Activated CD4-positive, alpha-beta T cell treated with anti-CD3 and anti-CD28 coated beads for 36 hours (primary cell): ENCODE results near the gene IQCH. TPM values are rescaled to one million over a fixed set of nuclear protein-coding genes. Genes with fewer than 3 reads are reported as not detected.

ENCODE experiments used
- ATAC-seq: fragments of 200-7000 bp; cut with Tn5 transposase; one replicate; pipeline ENCODE4 v1.10.0; 2021; ENCODE audit warnings: mild to moderate bottlenecking, moderate library complexity
- CTCF ChIA-PET: fragments of 350-600 bp; sonication (Branson Sonifier 250); formaldehyde crosslinking; loops from one replicate; lab custom pipeline; 2021; ENCODE audit warnings: antibody characterized with exemption; lab: Charles Lee
- POLR2A ChIA-PET: fragments of 350-600 bp; sonication (Branson Sonifier 250); formaldehyde crosslinking; loops from one replicate; lab custom pipeline; 2021; ENCODE audit warnings: antibody characterized with exemption, inconsistent platforms; lab: Charles Lee
- DNase-seq: peaks from one replicate; pipeline ENCODE4 v3.0.0-alpha.2; 2020
- H3K27ac Mint-ChIP-seq: one replicate; pipeline ENCODE4 v1.8.0; 2021; ENCODE audit warnings: mixed read lengths
- H3K27me3 Mint-ChIP-seq: one replicate; pipeline ENCODE4 v1.8.0; 2021; ENCODE audit warnings: mixed read lengths
- H3K36me3 Mint-ChIP-seq: one replicate; pipeline ENCODE4 v1.8.0; 2021; ENCODE audit warnings: low read depth, mixed read lengths
- H3K4me1 Mint-ChIP-seq: one replicate; pipeline ENCODE4 v1.8.0; 2021; ENCODE audit warnings: mixed read lengths
- H3K4me3 Mint-ChIP-seq: one replicate; pipeline ENCODE4 v1.8.0; 2021; ENCODE audit warnings: mild to moderate bottlenecking, moderate library complexity, mixed read lengths
- H3K9me3 Mint-ChIP-seq: one replicate; pipeline ENCODE4 v1.8.0; 2021; ENCODE audit warnings: low read depth, mixed read lengths
- intact Hi-C, 2 experiments: fragments of 100-400 bp; cut with DNase I in 1 of 2; cut with micrococcal nuclease in 1 of 2; formaldehyde crosslinking; loops; one replicate each; pipeline versions ENCODE4 v1.14.2 to v1.15.1; 2022 to 2024; cut with DNase I, micrococcal nuclease
- total RNA-seq, 2 experiments: library from RNA; stranded (reverse); gene quantifications; one replicate each; pipeline ENCODE4 v1.2.3, GENCODE V29; 2021

IQCH gene
- 1 to 10 TPM; 1.8 to 2.1 TPM for total RNA-seq

GRCh38 chr15:67254238-67255175, at the start of gene IQCH, which contains the start of gene AAGAB:
Gene IQCH (plus strand): TSS chr15:67254786. CDS start chr15:67254897, 111 bp downstream.
Gene AAGAB (minus strand): TSS chr15:67254661. CDS start chr15:67254631, 30 bp downstream.
- Mint-ChIP-seq H3K9me3 (peaks cover 1% of the 10 kb centered on the region), H3K36me3 (peaks cover 11% of the 10 kb centered on the region), H3K4me1 (peaks cover 37% of the 10 kb centered on the region), H3K27me3 (no peaks in the 10 kb centered on the region), H3K27ac (peak within 1 kb of the TSS; percentile 99), H3K4me3 (peak within 1 kb of the TSS; percentile 100)
- peak; percentile 98 for DNase-seq
- intact Hi-C loops: loop anchor here (1.0 to 10.0 kb wide), 6 partner anchors 13 to 798 kb away; partner anchors contain the start of genes C15orf61 (in 1 of the 2), PIAS1 (in 1 of the 2) and SMAD6 (in 1 of the 2)
- peak; percentile 93 for ATAC-seq
- CTCF ChIA-PET: interaction anchor here (0.5 to 3.2 kb wide), 5 partner anchors 15 to 308 kb away, joined by 3 to 15 read pairs (median 3); no protein-coding TSS in a partner anchor
- POLR2A ChIA-PET: interaction anchor here (0.5 to 1.1 kb wide), 2 partner anchors 169 to 977 kb away, joined by 4 to 10 read pairs; no protein-coding TSS in a partner anchor

- DNase-seq (no peak), ATAC-seq (no peak)
- Mint-ChIP-seq H3K36me3 (peaks cover 32% of the 10 kb centered on the region), H3K27ac (no peak overlapping the region), H3K4me1 (no peaks in the 10 kb centered on the region), H3K9me3 (no peaks in the 10 kb centered on the region), H3K4me3 (no peak overlapping the region), H3K27me3 (no peaks in the 10 kb centered on the region)
- ChIA-PET CTCF (interaction anchor here (0.6 to 1.4 kb wide), 3 partner anchors 11 to 262 kb away, joined by 3 read pairs; no protein-coding TSS in a partner anchor), POLR2A (interaction anchor here (0.7 kb wide), 1 partner anchor 277 kb away, joined by 3 read pairs; no protein-coding TSS in a partner anchor)
- intact Hi-C loops: no loop called here
These were observed 46.9 kb upstream of the IQCH start for GRCh38 chr15:67207555-67208207.

- no peaks in the 10 kb centered on the region for H3K27me3 Mint-ChIP-seq
- H3K4me3 Mint-ChIP-seq: no peak overlapping the region
- peaks cover 26% of the 10 kb centered on the region for H3K36me3 Mint-ChIP-seq
- H3K27ac Mint-ChIP-seq: no peak overlapping the region
- no peak for DNase-seq
- ATAC-seq: no peak
- POLR2A ChIA-PET: interaction anchor here (0.7 kb wide), 1 partner anchor 278 kb away, joined by 3 read pairs; no protein-coding TSS in a partner anchor
- CTCF ChIA-PET: interaction anchor here (1.3 to 1.4 kb wide), 2 partner anchors 31 to 262 kb away, joined by 3 read pairs; no protein-coding TSS in a partner anchor
- H3K4me1 Mint-ChIP-seq: no peaks in the 10 kb centered on the region
- intact Hi-C loops: no loop called here
- no peaks in the 10 kb centered on the region for H3K9me3 Mint-ChIP-seq
These were observed 46.2 kb upstream of the IQCH start for GRCh38 chr15:67208396-67208795.

- POLR2A ChIA-PET: no interaction called here
- H3K27me3 Mint-ChIP-seq: no peaks in the 10 kb centered on the region
- no peaks in the 10 kb centered on the region for H3K9me3 Mint-ChIP-seq
- intact Hi-C loops: loop anchor here in 1 of 2 experiments (10.0 kb wide), 1 partner anchor 224 kb away; no protein-coding TSS in a partner anchor
- H3K4me3 Mint-ChIP-seq: no peak overlapping the region
- no peak for ATAC-seq
- DNase-seq: no peak
- peaks cover 20% of the 10 kb centered on the region for H3K36me3 Mint-ChIP-seq
- H3K27ac Mint-ChIP-seq: no peak overlapping the region
- CTCF ChIA-PET: no interaction called here
- H3K4me1 Mint-ChIP-seq: peaks cover 2% of the 10 kb centered on the region
These were observed 43.9 kb upstream of the IQCH start for GRCh38 chr15:67210555-67211168.

- H3K9me3 Mint-ChIP-seq: no peaks in the 10 kb centered on the region
- POLR2A ChIA-PET: no interaction called here
- intact Hi-C loops: loop anchor here in 1 of 2 experiments (10.0 kb wide), 1 partner anchor 222 kb away; no protein-coding TSS in a partner anchor
- H3K27ac Mint-ChIP-seq: no peak overlapping the region
- peaks cover 20% of the 10 kb centered on the region for H3K36me3 Mint-ChIP-seq
- no peak for DNase-seq
- CTCF ChIA-PET: no interaction called here
- no peak for ATAC-seq
- peaks cover 2% of the 10 kb centered on the region for H3K4me1 Mint-ChIP-seq
- no peak overlapping the region for H3K4me3 Mint-ChIP-seq
- no peaks in the 10 kb centered on the region for H3K27me3 Mint-ChIP-seq
These were observed 41.8 kb upstream of the IQCH start for GRCh38 chr15:67212684-67213367.

GRCh38 chr15:67215102-67215501, 39.5 kb upstream of the IQCH start:
- ATAC-seq (no peak), DNase-seq (no peak)
- H3K4me1 Mint-ChIP-seq: peaks cover 9% of the 10 kb centered on the region
- POLR2A ChIA-PET: no interaction called here
- H3K27ac Mint-ChIP-seq: no peak overlapping the region
- CTCF ChIA-PET: no interaction called here
- H3K4me3 Mint-ChIP-seq: no peak overlapping the region
- no peaks in the 10 kb centered on the region for H3K27me3 Mint-ChIP-seq
- intact Hi-C loops: loop anchor here in 1 of 2 experiments (10.0 kb wide), 1 partner anchor 220 kb away; no protein-coding TSS in a partner anchor
- H3K36me3 Mint-ChIP-seq: peaks cover 28% of the 10 kb centered on the region
- no peaks in the 10 kb centered on the region for H3K9me3 Mint-ChIP-seq

GRCh38 chr15:67216859-67217258, 37.7 kb upstream of the IQCH start:
- DNase-seq (no peak), ATAC-seq (no peak)
- Mint-ChIP-seq H3K9me3 (no peaks in the 10 kb centered on the region), H3K27me3 (no peaks in the 10 kb centered on the region), H3K27ac (no peak overlapping the region), H3K36me3 (peaks cover 29% of the 10 kb centered on the region), H3K4me1 (peaks cover 9% of the 10 kb centered on the region), H3K4me3 (no peak overlapping the region)
- ChIA-PET POLR2A (no interaction called here), CTCF (no interaction called here)
- intact Hi-C loops: loop anchor here in 1 of 2 experiments (10.0 kb wide), 1 partner anchor 218 kb away; no protein-coding TSS in a partner anchor

- intact Hi-C loops: loop anchor here in 1 of 2 experiments (10.0 kb wide), 1 partner anchor 216 kb away; no protein-coding TSS in a partner anchor
- H3K27me3 Mint-ChIP-seq: no peaks in the 10 kb centered on the region
- peak; percentile 19 for ATAC-seq
- ChIA-PET POLR2A (no interaction called here), CTCF (no interaction called here)
- peaks cover 29% of the 10 kb centered on the region for H3K36me3 Mint-ChIP-seq
- H3K4me1 Mint-ChIP-seq: peaks cover 9% of the 10 kb centered on the region
- H3K9me3 Mint-ChIP-seq: no peaks in the 10 kb centered on the region
- no peak for DNase-seq
- peak overlapping the region; percentile 6 for H3K27ac Mint-ChIP-seq
- H3K4me3 Mint-ChIP-seq: no peak overlapping the region
These were observed 36.2 kb upstream of the IQCH start for GRCh38 chr15:67218428-67218827.

- DNase-seq (no peak), ATAC-seq (no peak)
- CTCF ChIA-PET: no interaction called here
These were observed 35.3 kb upstream of the IQCH start for GRCh38 chr15:67219288-67219687.

GRCh38 chr15:67224889-67225288, 29.7 kb upstream of the IQCH start:
- ChIA-PET CTCF (interaction anchor here (1.0 kb wide), 1 partner anchor 13 kb away, joined by 6 read pairs; no protein-coding TSS in a partner anchor), POLR2A (no interaction called here)
- Mint-ChIP-seq H3K27me3 (no peaks in the 10 kb centered on the region), H3K4me1 (peaks cover 6% of the 10 kb centered on the region), H3K36me3 (peaks cover 22% of the 10 kb centered on the region), H3K27ac (no peak overlapping the region), H3K9me3 (no peaks in the 10 kb centered on the region), H3K4me3 (no peak overlapping the region)
- ATAC-seq: no peak
- intact Hi-C loops: no loop called here
- no peak for DNase-seq

More at GRCh38 chr15:67219288-67219687, 35.3 kb upstream of the IQCH start:
- H3K36me3 Mint-ChIP-seq: peaks cover 29% of the 10 kb centered on the region
- H3K27ac Mint-ChIP-seq: no peak overlapping the region
- no peaks in the 10 kb centered on the region for H3K9me3 Mint-ChIP-seq
- POLR2A ChIA-PET: no interaction called here
- intact Hi-C loops: loop anchor here in 1 of 2 experiments (10.0 kb wide), 1 partner anchor 216 kb away; no protein-coding TSS in a partner anchor
- H3K4me1 Mint-ChIP-seq: peaks cover 9% of the 10 kb centered on the region
- no peak overlapping the region for H3K4me3 Mint-ChIP-seq
- no peaks in the 10 kb centered on the region for H3K27me3 Mint-ChIP-seq
